Stimulated activated CD4-positive, alpha-beta T cell treated with anti-CD3 and anti-CD28 coated beads, Interleukin-12 subunit alpha, Interleukin-12 subunit beta, amount 100 ng/mL, for 24 hours (primary cell): Measurements from ENCODE around the gene DNAJC5.

Source experiments
- DNase-seq, 2 experiments: peaks; one replicate each; pipeline ENCODE4 v3.0.0-alpha.2; 2020; ENCODE audit warnings: low read depth in 2 of 2

The DNAJC5 gene

GRCh38 chr20:63980806-63981728 is 86.1 kb downstream of the DNAJC5 start, which contains the start of gene PRPF6:
Gene PRPF6, plus strand, starts transcription at chr20:63981132. Its CDS starts 114 bp downstream, at chr20:63981246.
- peak; percentile 90 to 91 for DNase-seq

GRCh38 chr20:63982937-63983336 is 88.0 kb downstream of the DNAJC5 start:
- no peak for DNase-seq
